ENCODE measurements around the gene PPP2CA. TPM values are rescaled to one million over a fixed set of nuclear protein-coding genes. Genes with fewer than 3 reads are reported as not detected.
"Not testable (repeated sequence)": the region's sequence is repeated elsewhere in the genome, so short reads cannot be mapped to it uniquely, and the experiment has no call there.

PPP2CA gene
- total RNA-seq, result 70.5 TPM

- DNase-seq, result peak; percentile 99
These were observed at the start of gene PPP2CA for GRCh38 chr5:134225780-134226440. PPP2CA (minus strand) TSS chr5:134226073; CDS start chr5:134225861, 212 bp downstream.

DNA sequence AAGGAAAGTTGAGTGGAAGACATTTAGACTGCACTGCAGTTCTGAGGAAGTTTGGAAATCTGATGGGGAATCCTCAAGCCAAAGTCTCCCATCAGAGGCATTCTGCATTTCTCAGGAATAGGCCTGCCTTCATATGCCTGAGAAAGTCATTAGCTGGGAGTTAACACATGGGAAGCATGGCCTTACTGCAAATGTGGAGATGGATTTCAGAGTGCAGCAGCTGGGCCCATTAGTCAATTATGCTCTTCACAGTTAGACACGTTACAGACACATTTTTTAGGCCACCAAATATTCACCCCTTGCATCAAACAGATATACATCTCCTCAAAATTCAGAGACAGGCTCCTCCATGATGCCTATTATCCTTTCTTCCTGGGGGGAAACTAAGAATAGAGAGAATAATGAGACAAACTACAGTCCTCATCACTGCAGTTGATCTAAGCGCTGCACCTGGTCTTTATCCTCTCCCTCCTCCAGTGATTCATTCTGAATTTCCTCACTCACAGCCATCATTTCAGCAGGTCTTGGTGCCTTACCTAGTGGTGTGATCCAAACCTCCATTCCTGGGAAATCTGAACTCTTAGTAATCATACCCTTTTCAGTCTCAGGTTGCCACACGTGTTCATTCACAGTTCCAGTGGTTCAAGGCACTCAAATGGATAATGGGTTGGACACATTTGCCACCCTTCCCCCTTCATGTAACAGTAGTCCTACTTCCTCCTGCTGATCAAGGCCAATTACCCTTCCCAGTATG is 47.9 kb upstream of the PPP2CA start:
- no peak for DNase-seq

DNA sequence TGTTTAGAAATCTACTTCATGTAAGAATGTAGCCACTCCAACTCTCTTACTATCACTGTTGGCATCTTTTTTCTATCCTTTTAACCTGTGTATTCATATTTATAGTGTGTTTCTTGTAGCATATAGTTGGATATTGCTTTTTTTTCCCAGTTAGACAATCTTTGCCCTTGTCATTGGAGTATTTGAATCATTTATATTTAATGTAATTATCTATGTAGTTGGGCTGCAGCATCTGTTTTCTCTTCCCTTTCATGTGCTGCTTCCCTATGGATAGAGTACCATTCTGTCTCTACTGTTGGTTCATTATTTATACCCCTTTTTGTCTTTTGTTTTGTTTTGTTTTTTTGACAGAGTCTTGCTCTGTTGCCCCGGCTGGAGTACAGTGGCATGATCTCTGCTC is 45.2 kb upstream of the PPP2CA start:
- DNase-seq, result no peak

DNA sequence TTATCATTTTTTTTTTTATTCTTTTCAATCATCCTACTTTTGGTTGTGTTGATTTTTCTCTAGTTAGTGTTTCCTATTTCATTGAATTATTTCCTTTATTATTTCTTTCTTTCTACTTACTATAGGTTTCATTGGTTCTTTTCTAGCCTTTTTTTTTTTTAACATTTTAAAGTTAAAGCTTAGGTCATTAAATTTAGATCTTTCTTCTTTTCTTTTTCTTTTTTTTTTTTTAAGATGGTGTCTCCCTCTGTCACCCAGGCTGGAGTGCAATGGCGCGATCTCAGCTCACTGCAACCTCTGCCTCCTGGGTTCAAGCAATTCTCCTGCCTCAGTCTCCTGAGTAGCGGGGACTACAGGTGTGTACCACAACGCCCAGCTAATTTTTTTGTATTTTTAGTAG is 43.0 kb upstream of the PPP2CA start:
- DNase-seq, result no peak

DNA sequence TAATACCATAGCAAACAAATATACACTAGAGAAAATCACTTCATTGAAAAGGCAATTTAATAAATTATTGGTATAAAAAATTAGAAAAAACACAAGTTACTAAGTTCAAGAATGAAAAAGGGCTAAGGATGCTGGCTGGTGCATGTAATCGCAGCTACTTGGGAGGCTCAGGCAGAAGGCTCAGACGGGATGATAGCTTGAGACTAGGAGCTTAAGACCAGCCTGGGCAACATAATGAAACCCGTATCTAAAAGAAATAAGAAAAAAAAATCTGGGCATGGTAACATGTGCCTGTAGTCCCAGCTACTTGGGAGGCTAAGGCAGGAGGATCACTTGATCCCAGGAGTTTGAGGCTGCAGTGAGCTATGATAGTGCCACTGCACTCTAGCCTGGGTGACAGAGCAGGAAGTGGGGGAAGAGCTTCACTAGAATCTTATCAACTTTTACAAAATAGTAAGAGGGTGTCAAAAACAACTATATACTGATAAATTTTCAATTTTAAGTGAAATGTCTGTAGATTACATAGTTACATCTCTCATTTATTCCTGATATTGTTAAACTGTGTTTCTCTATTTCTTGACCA is 42.2 kb upstream of the PPP2CA start:
- DNase-seq, result no peak

- DNase-seq, result no peak
These were observed 41.6 kb upstream of the PPP2CA start for GRCh38 chr5:134267366-134268018.

DNA sequence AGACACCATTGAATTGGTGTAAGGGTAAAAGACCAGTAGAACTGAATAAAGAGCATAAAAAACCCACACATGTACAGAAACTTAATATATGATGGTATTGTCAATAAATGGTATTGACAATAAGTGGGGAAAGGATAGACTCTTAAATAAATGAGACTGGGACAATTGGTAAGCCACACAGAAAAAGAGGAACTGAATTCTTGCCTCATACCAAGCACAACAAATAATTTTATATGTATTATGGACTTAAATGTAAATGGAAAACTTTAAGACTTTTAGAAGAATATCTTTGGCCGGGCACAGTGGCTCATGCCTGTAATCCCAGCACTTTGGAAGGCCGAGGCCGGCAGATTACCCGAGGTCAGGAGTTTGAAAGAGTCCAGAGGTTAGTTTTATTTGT is 37.9 kb upstream of the PPP2CA start:
- no peak for DNase-seq

DNA sequence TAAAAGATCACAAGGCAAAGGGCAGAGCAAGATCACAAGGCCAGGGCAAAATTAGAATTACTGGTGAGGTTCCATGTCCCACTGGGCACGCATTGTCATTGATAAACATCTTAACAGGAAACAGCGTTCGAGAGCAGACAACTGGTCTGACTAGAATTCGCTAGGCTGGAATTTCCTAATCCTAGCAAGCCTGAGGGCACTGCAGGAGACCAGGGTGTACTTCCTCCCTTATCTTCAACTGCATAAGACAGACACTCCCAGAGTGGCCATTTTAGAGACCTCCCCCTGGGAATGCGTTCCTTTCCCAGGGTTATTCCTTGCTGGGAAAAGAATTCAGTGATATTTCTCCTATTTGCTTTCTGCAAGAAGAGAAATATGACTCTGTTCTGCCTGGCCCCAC is 36.8 kb upstream of the PPP2CA start:
- DNase-seq, result not testable (repeated sequence)

DNA sequence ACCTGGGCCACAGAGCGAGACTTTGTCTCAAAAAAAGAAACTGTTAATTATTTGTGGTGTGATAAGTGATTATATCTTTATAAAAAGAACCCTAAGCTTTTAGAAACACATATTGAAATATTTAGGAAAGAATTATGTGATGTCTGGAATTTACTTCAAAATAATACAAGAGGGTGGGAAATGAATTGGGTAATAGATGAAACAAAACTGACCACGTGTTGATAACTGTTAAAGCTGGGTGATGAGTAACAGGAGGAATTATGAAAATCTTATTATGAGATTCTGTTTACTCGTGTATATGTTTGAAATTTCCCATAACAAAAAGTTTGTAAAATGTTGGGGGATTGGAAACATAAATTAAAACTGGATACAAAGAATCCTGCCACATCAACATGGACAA is 33.0 kb upstream of the PPP2CA start:
- no peak for DNase-seq

DNA sequence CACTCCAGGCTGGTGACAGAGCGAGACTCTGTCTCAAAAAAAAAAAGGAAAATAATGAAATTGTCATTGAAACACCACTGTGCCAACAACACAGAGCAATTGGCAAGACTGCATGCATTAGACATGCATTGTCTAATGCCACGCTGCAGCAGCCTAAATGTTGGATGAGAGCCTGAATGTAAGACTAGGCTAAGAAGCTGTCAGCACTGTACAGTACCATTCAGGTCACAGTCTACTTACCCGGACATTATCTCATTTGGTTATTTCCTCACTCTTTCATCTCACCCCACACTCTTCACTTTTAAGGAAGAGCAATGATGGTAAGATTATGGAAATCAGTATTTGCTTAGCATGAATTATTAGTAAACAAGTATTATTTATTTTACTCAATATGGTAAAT is 31.3 kb upstream of the PPP2CA start:
- no peak for DNase-seq

GRCh38 chr5:134255418-134256150 is 29.7 kb upstream of the PPP2CA start:
- no peak for DNase-seq

GRCh38 chr5:134253368-134254153 is 27.7 kb upstream of the PPP2CA start:
- not testable (repeated sequence) for DNase-seq

GRCh38 chr5:134252671-134253070 is 26.8 kb upstream of the PPP2CA start:
- DNase-seq, result no peak

GRCh38 chr5:134250949-134251348 is 25.1 kb upstream of the PPP2CA start:
- no peak for DNase-seq

DNA sequence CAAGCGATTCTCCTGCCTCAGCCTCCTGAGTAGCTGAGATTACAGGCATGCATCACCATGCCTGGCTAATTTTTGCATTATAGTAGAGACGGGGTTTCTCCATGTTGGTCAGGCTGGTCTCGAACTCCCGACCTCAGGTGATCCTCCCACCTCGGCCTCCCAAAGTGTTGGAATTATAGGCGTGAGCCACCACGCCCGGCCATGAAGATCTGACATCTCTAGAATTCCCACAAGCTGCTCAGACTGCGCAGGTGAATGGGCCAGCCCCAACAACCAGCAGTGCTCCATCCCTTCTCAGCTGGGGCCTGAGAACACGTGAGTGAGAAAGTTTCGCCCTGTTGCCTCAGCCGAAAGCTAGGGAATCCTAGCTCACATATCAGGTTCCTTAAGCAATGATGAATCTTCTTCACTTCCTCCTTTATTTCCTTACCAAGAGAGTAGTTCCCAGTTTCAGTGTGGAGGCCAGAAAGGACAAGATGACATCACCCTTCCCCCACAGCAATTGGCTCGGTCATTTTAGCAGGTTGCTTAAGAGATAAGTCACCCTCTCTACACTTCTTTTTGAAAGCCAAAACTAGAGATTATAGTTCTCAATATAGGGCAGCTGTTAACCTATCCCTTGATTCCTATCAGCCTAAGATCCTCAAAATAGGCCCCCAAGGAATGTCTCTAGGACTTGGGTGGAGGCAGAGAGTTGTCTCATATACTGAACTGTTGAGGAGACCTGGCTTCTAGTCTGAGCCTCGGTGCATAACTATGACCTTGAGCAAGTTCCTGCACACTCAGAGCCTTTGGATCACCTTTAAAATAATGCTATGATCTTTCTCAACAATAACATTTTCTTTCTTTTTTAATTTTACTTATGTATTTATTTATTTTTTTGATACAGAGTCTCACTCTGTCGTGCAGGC is 23.9 kb upstream of the PPP2CA start:
- no peak for DNase-seq

DNA sequence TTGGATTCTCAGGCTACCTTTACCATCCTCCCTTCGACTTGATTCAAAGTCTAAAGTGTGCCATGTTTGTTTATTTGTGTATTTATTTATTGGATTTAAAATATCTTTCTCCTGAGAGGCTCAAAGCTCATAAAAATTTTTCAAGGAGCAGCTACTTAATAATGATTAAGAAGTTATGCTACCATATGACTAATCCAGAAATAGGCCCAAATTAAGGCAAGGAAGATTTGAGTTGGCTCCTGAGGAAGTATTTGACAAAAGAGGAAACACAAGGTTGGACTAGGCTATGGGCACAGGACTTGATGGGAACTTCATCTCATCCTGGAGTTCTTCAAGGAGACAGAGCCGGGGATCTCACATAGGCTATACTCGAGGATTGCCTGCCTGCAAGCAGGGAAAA is 22.4 kb upstream of the PPP2CA start:
- no peak for DNase-seq

DNA sequence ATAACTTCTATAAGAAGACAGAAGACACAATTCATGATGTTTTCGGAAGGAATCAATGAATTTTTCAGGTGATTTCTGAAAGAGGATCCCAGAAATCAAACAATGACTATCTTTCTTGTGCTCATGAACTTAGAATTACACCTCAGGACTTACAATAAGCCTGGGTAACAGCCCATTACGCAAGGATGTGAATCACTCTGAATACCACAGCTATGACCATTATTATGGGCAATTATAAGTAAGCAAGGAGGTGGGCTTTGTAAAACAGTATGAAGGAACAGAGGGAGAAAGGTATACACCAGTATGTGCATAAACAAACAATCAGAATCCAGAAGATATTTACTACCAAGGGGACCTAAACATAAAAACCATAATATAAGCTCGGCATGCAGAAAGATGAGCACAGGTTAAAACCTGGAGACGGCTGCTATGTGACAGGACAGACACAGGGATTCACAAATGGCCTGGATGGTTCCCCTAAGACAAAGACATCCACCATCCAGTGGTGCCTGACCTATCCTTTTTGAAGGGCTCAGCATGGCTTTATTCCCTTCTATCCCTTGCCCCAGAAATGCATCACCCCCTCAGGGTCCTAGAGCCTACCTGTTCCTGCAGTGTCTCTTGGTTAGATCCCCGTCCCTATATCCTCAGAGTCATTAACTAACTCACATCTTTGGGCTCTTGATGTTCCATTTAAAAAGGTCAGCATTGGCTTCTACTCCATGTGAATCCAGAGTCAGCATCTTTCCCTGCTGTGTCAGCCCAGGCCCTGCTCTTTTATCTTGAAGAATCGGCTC is 21.8 kb upstream of the PPP2CA start:
- no peak for DNase-seq

DNA sequence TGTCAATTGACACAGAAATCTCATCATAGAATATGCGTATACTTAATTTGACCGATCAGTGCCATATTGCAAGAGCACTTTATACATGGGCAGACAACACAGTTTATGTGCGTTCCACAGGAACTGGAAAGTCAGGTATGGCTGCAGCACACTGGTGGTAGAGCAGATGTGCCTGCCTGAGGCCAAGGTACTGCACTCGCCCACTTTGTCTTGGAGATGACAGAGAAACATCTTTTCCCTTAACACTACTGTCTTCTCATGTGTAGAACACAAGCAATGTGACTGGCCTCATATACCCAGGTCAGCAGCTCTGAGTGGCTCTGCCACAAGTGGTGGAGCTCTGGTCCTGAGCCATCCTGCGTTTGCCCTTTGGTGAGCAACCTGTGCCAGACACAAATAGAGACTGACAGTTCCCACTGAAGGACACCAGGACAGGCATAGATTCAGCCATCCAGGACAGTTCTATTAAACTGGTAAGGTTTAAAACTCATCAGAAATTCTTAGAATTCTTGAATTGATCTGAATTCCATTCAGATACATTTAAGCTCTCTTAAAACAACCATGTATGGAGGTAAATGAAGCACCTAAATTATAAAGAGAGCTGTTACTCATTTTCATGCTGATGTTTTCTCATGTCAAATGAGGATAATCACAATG is 21.0 kb upstream of the PPP2CA start:
- no peak for DNase-seq

- DNase-seq, result no peak
These were observed 19.8 kb upstream of the PPP2CA start for GRCh38 chr5:134245692-134246091.
